ENCODE data around the gene FBXL16. TPM values are rescaled to one million over a fixed set of nuclear protein-coding genes. Genes with fewer than 3 reads are reported as not detected.

Gene FBXL16
- total and polyA plus RNA-seq, 2 of the 13 experiments (the other 11 are each of a cell fraction or from before 2014, with no cell fraction given) = 0.22 to 2.0 TPM

GRCh38 chr16:716200-716568 is 10.6 kb upstream of the FBXL16 start (continued):
- TF ChIP-seq, protein P1, sequence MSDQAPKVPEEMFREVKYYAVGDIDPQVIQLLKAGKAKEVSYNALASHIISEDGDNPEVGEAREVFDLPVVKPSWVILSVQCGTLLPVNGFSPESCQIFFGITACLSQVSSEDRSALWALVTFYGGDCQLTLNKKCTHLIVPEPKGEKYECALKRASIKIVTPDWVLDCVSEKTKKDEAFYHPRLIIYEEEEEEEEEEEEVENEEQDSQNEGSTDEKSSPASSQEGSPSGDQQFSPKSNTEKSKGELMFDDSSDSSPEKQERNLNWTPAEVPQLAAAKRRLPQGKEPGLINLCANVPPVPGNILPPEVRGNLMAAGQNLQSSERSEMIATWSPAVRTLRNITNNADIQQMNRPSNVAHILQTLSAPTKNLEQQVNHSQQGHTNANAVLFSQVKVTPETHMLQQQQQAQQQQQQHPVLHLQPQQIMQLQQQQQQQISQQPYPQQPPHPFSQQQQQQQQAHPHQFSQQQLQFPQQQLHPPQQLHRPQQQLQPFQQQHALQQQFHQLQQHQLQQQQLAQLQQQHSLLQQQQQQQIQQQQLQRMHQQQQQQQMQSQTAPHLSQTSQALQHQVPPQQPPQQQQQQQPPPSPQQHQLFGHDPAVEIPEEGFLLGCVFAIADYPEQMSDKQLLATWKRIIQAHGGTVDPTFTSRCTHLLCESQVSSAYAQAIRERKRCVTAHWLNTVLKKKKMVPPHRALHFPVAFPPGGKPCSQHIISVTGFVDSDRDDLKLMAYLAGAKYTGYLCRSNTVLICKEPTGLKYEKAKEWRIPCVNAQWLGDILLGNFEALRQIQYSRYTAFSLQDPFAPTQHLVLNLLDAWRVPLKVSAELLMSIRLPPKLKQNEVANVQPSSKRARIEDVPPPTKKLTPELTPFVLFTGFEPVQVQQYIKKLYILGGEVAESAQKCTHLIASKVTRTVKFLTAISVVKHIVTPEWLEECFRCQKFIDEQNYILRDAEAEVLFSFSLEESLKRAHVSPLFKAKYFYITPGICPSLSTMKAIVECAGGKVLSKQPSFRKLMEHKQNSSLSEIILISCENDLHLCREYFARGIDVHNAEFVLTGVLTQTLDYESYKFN (CRISPR knock-in tag; conservative IDR thresholded peaks at IDR 0.05) = peak; percentile 48
- TF ChIP-seq RXRB (CRISPR knock-in tag; IDR thresholded peaks at IDR 0.05; ENCODE audit: borderline replicate concordance) (peak; percentile 46; the same call in 1 of the 2 replicates), ZNF556 (CRISPR knock-in tag; IDR thresholded peaks at IDR 0.05; ENCODE audit: borderline replicate concordance) (0 out of 2 replicates have a peak, but pooled peaks have one; percentile 21), PCBP1 (IDR thresholded peaks at IDR 0.05; ENCODE audit: borderline replicate concordance, low read depth, low read length) (0 out of 2 replicates have a peak, but pooled peaks have one; percentile 79), RXRA (CRISPR knock-in tag; IDR thresholded peaks at IDR 0.05) (peak; percentile 93), NR2F6 (IDR thresholded peaks at IDR 0.05) (peak; percentile 79), NR2F6 (CRISPR knock-in tag; IDR thresholded peaks at IDR 0.05) (peak; percentile 71), RFXAP (CRISPR knock-in tag; IDR thresholded peaks at IDR 0.05; ENCODE audit: borderline replicate concordance) (no peak)

DNA sequence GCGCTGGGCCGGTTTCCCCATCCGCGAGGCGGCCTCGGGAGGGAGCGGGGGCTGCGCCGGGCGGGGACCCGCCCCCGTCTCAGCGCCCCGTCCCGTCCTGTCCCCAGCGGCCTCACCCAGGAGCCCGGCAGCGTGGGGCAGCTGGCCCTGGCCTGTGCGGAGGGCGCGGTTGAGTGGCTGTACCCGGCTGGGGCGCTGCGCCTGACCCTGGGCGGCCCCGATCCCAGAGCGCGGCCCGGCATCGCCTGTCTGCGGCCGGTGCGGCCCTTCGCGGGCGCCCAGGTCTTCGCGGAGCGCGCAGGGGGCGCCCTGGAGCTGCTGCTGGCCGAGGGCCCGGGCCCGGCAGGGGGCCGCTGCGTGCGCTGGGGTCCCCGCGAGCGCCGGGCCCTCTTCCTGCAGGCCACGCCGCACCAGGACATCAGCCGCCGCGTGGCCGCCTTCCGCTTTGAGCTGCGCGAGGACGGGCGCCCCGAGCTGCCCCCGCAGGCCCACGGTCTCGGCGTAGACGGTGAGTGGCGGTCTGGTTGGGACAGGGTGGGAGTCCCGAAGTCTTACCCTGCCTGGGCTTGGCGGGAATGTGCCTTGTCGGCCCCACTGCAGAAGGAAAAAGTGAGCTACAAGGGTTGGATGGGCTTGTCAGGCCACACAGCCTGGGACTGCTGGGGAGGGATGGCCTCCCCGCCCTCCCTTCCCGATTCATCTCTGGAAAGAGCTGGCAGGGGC is 10.0 kb upstream of the FBXL16 start:
- 0% methylated on average over 3 of the region's 74 CpGs for WGBS (ENCODE audit: low lambda C conversion rate)
- DNase-seq (ENCODE audit: low spot score) (no peak), FAIRE-seq (no peak), ATAC-seq (peak; percentile 38)
- in situ Hi-C loops (cut with HindIII; ENCODE audit: extremely low pct_ligation_motif_present, low pct_unique_long_range_greater_than_20kb) (no loop called here), intact Hi-C loops (cut with micrococcal nuclease; ENCODE audit: unreplicated experiment) (no loop called here)
- BruUV-seq (replicated peaks) = no TSS peak
- peaks cover 3% of the 10 kb centered on the region for H3K79me2 ChIP-seq (ENCODE audit: insufficient read depth, low read length)
- ChIA-PET CTCF (ENCODE audit: low intra/inter-chr PET ratio, low total read pairs) (no interaction called here), POLR2A (interaction anchor here (1.0 to 2.4 kb wide), 11 partner anchors 10 to 73 kb away, joined by 3 to 14 read pairs (median 6); partner anchors contain the start of genes CCDC78, CHTF18, CIAO3 and HAGHL)
- H3K27ac ChIP-seq (ENCODE audit: extremely low read length, insufficient read depth, low read length) = peak overlapping the region; percentile 45
- H3K4me1 ChIP-seq (ENCODE audit: insufficient read depth, low read length) = peaks cover 51% of the 10 kb centered on the region
- no peaks in the 10 kb centered on the region for H3K36me3 ChIP-seq (replicated peaks in 1 of 2; ENCODE audit: control insufficient read depth in 1 of 2, insufficient read depth in 2 of 2, low read length in 2 of 2)
- no peak overlapping the region for H2AFZ ChIP-seq (ENCODE audit: low read length)
- H3K9me3 ChIP-seq (ENCODE audit: low read length) = no peaks in the 10 kb centered on the region
- H3K4me2 ChIP-seq (ENCODE audit: low read depth, low read length) = peak overlapping the region; percentile 92
- peak overlapping the region; percentile 58 to 77 (median 66); a peak in 5 of 6 replicates for H3K4me3 ChIP-seq (replicated peaks in 1 of 3; ENCODE audit: insufficient read depth in 1 of 3, low read depth in 2 of 3, low read length in 3 of 3)
- H3K9ac ChIP-seq (ENCODE audit: insufficient read depth, low read depth, low read length) = peak overlapping the region; percentile 54
- H3K27me3 ChIP-seq (ENCODE audit: control insufficient read depth in 1 of 2, insufficient read depth in 2 of 2, low read length in 2 of 2) = peaks cover 0 to 8% of the 10 kb centered on the region in 2 experiments; a peak in 2 of 5 replicates
- peaks cover 5% of the 10 kb centered on the region for H4K20me1 ChIP-seq (ENCODE audit: insufficient read depth, low read length)
- TF ChIP-seq ZNF335 (CRISPR knock-in tag; IDR thresholded peaks at IDR 0.05) (no peak), ELF1 (CRISPR knock-in tag; IDR thresholded peaks at IDR 0.05) (no peak), NR3C1 (CRISPR knock-in tag; IDR thresholded peaks at IDR 0.05) (no peak), CBX1 (IDR thresholded peaks at IDR 0.05; ENCODE audit: low read depth) (no peak), ZBED4 (CRISPR knock-in tag; IDR thresholded peaks at IDR 0.05; ENCODE audit: borderline replicate concordance) (no peak), ZNF496 (CRISPR knock-in tag; IDR thresholded peaks at IDR 0.05; ENCODE audit: insufficient replicate concordance) (no peak), NCOA2 (CRISPR knock-in tag; IDR thresholded peaks at IDR 0.05) (no peak), ZNF792 (CRISPR knock-in tag; IDR thresholded peaks at IDR 0.05) (no peak), ZNF619 (CRISPR knock-in tag; IDR thresholded peaks at IDR 0.05) (no peak), KAT8 (CRISPR knock-in tag; IDR thresholded peaks at IDR 0.05) (no peak)
